Stimulated activated CD4-positive, alpha-beta T cell treated with anti-CD3 and anti-CD28 coated beads, Interleukin-1b, Interleukin-23, amount 100 ng/mL, for 1 hour (primary cell): ENCODE measurements around the gene TJP3.

Experiments used
- DNase-seq, 2 donors: peaks; one replicate each; pipeline ENCODE4 v3.0.0-alpha.2; 2020; ENCODE audit warnings: low read depth in 2 of 2

The TJP3 gene

DNA sequence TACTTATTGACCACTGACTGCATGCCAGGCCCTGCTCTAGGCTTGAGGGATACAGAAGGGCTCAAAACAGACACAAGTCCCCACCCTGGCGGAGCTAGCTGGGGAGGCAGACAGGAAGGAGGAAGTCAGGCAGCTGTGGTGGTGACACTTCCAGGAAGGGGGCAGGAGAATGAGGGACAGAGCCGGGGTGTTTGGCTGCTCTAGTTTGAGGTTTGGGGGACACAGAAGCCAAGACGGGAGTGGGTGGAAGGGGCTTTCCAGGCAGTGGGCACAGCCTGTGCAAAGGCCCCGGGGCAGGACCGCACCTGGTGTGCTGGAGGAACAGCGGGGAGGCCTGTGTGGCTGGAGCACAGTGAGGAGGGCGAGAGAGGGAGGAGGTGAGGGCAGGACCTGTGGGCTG, 58.3 kb downstream of the TJP3 start:
- DNase-seq, result no peak

GRCh38 chr19:3767050-3767449, 58.9 kb downstream of the TJP3 start:
- DNase-seq, result no peak

- DNase-seq, result no peak
These were observed 60.0 kb downstream of the TJP3 start for GRCh38 chr19:3768015-3768747.

- no peak for DNase-seq
These were observed 60.5 kb downstream of the TJP3 start for GRCh38 chr19:3768748-3769099.

GRCh38 chr19:3769494-3769893, 61.3 kb downstream of the TJP3 start:
- no peak for DNase-seq

- DNase-seq, result no peak
These were observed 62.2 kb downstream of the TJP3 start for GRCh38 chr19:3770136-3770999.

DNA sequence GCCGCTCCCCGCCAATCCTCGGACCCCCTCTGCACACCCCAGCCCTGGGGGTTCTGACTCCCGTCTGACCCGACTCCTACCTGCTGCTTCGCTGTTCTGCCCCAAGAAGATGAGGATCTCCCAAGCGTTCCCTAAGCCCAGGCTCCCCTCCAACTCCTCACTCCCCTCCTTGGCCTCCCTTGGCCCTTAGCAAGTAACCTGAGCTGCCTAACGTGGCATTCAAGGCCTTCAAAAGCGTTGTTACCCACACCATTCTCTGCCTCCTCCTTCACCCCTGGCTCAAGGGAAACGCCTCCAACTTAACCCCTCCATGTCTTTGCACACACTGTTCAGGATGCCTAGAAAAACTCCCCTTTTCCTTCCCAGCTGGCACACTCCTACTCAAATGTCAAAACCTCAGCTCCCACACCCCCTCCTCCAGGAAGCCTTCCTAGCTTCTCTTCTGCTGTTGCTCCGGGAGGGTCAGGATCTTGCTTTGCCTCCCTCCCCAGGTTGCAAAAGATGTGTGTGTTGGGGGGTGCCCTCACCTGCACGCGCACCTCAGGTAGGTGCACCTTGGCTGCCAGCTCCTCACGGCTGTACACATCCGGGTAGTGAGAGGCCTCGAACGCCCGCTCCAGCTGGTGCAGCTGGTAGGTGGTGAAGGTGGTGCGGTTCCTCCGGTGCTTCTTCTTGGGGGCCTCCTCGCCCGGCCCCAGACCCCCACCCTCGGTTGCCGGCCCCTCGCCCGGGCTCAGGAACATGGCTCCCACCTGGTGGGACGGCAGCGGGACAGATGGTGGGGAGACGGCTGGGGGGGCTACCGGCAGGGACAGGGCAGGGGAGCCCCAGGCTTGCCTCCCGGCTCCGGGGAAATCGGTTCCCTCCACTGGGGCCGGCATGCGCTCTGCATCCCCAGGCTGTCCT, 63.1 kb downstream of the TJP3 start:
- no peak for DNase-seq

GRCh38 chr19:3771906-3772455, 63.8 kb downstream of the TJP3 start, which contains the start of gene RAX2:
Gene RAX2 (minus strand): TSS chr19:3772228. CDS start chr19:3771742, 486 bp downstream.
- no peak for DNase-seq

- no peak for DNase-seq
These were observed 65.8 kb downstream of the TJP3 start for GRCh38 chr19:3773814-3774515.

GRCh38 chr19:3774621-3775373, 66.6 kb downstream of the TJP3 start:
- DNase-seq, result no peak

- no peak for DNase-seq
These were observed 67.2 kb downstream of the TJP3 start for GRCh38 chr19:3775374-3775711.

GRCh38 chr19:3775831-3776230, 67.6 kb downstream of the TJP3 start:
- no peak for DNase-seq

DNA sequence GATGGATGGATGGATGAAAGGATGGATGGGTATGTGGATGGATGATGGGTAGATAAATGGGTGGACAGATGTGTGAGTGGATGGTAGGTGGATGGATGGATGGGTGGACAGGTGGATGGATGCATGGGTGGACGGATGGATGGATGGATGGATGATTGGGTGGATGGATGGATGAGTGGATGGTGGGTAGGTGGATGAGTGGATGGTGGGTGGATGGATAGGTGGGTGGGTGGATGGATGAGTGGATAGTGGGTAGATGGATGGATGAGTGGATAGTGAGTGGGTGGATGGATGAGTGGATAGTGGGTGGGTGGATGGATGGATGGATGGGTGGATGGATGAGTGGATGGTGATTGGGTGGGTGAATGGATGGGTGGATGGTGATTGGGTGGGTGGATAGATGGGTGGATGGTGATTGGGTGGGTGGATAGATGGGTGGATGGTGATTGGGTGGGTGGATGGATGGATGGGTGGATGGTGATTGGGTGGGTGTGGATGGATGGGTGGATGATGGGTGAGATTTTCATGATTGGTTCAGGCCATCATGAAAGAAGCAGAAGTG, 68.4 kb downstream of the TJP3 start:
- no peak for DNase-seq

- DNase-seq, result no peak
These were observed 70.1 kb downstream of the TJP3 start for GRCh38 chr19:3778104-3778867.

GRCh38 chr19:3778899-3779723, 70.9 kb downstream of the TJP3 start:
- no peak for DNase-seq

DNA sequence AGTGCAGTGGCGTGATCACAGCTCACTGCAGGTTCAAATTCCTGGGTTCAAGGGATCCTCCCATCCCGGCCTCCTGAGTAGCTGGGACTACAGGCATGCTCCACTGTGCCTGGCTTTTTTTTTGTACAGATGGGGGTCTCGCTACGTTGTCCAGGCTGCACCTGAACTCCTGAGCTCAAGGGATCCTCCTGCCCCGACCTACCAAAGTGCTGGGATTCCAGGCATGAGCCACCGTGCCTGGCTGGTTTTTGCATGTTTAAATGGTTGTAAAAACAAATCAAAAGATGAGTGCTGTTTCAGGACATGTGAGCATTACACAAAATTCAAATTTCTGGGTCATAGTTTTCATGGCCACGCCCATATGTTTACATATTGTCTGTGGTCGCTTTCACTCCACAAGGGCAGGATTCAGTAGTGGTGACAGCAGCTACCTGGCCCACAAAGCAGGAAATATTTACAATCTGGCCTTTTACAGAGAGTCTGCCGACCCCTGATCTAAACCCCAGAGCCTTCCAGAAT, 72.7 kb downstream of the TJP3 start:
- no peak for DNase-seq

DNA sequence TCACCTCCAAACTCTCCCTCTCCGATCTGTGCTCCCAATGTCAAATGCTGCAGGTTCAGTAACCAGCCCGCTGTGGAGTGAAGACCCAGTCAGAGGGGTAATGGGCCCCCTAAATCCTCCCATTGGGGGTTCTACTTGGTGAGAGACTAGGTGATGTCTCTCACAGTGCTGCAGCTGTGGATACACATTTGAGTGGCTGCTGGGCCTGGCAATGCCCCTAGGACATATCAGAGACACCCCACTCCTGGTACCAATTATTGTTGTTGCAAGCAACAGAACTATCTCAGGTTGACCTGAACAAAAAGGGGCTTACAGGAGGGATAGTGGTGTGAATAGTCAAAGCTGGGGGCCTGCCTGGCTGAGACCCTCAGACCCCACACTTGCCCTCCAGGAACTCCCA, 73.4 kb downstream of the TJP3 start:
- no peak for DNase-seq

GRCh38 chr19:3782330-3782729, 74.1 kb downstream of the TJP3 start:
- no peak for DNase-seq
